Neural crest cell (in vitro differentiated cells): ENCODE data around the gene ABI1. TPM values are rescaled to one million over a fixed set of nuclear protein-coding genes. Genes with fewer than 3 reads are reported as not detected.

ENCODE experiments used
- DNase-seq: peaks from one replicate; pipeline ENCODE4 v3.0.0; 2021; ENCODE audit warnings: low read depth, mixed read lengths, low spot score
- H3K27ac Mint-ChIP-seq: one replicate; pipeline ENCODE4 v1.8.0; 2021; ENCODE audit warnings: mild to moderate bottlenecking, mixed read lengths; ENCODE audit not compliant: unreplicated experiment
- H3K27me3 Mint-ChIP-seq: 2 replicates; pipeline ENCODE4 v1.8.0; 2021; ENCODE audit warnings: low read depth, mild to moderate bottlenecking, mixed read lengths
- H3K36me3 Mint-ChIP-seq: 2 replicates; pipeline ENCODE4 v1.8.0; 2021; ENCODE audit warnings: low read depth, mild to moderate bottlenecking, mixed read lengths
- H3K4me1 Mint-ChIP-seq: 2 replicates; pipeline ENCODE4 v1.8.0; 2021; ENCODE audit warnings: mixed read lengths
- H3K4me3 Mint-ChIP-seq: one replicate; pipeline ENCODE4 v1.8.0; 2021; ENCODE audit warnings: mild to moderate bottlenecking, mixed read lengths
- H3K9me3 Mint-ChIP-seq: 2 replicates; pipeline ENCODE4 v1.8.0; 2021; ENCODE audit warnings: mixed read lengths
- CTCF ChIP-seq: fragments of 200-600 bp; sonication (generic); conservative IDR thresholded peaks from 2 replicates; pipeline ENCODE4 v1.5.0; 2021; ENCODE audit warnings: antibody characterized with exemption, mild to moderate bottlenecking
- total RNA-seq: library from RNA; stranded (reverse); gene quantifications from 2 replicates; pipeline ENCODE4 v1.2.1, GENCODE V29; 2021

The ABI1 gene
- total RNA-seq, 1 donor from 2014 or later, result 27.6 TPM

GRCh38 chr10:26717476-26717875 is 143.3 kb downstream of the ABI1 start:
- Mint-ChIP-seq H3K4me3 (no peak overlapping the region), H3K36me3 (peaks cover 3% of the 10 kb centered on the region), H3K27ac (no peak overlapping the region), H3K27me3 (no peaks in the 10 kb centered on the region), H3K4me1 (no peaks in the 10 kb centered on the region), H3K9me3 (no peaks in the 10 kb centered on the region)
- no peak for TF ChIP-seq CTCF
- no peak for DNase-seq

GRCh38 chr10:26715137-26715487 is 145.6 kb downstream of the ABI1 start:
- no peak overlapping the region for H3K27ac Mint-ChIP-seq

GRCh38 chr10:26714415-26715136 is 146.2 kb downstream of the ABI1 start:
- Mint-ChIP-seq H3K27ac (no peak overlapping the region), H3K36me3 (peaks cover 3% of the 10 kb centered on the region), H3K4me3 (no peak overlapping the region), H3K4me1 (no peaks in the 10 kb centered on the region), H3K9me3 (no peaks in the 10 kb centered on the region), H3K27me3 (no peaks in the 10 kb centered on the region)
- no peak for TF ChIP-seq CTCF
- no peak for DNase-seq

More at GRCh38 chr10:26715137-26715487, 145.6 kb downstream of the ABI1 start:
- peaks cover 3% of the 10 kb centered on the region for H3K36me3 Mint-ChIP-seq
- H3K4me1 Mint-ChIP-seq, result no peaks in the 10 kb centered on the region
- H3K4me3 Mint-ChIP-seq, result no peak overlapping the region
- DNase-seq, result no peak
- no peaks in the 10 kb centered on the region for H3K9me3 Mint-ChIP-seq
- H3K27me3 Mint-ChIP-seq, result no peaks in the 10 kb centered on the region
- no peak for TF ChIP-seq CTCF

- Mint-ChIP-seq H3K4me3 (no peak overlapping the region), H3K27me3 (no peaks in the 10 kb centered on the region), H3K36me3 (peaks cover 12% of the 10 kb centered on the region), H3K9me3 (no peaks in the 10 kb centered on the region), H3K27ac (no peak overlapping the region), H3K4me1 (no peaks in the 10 kb centered on the region)
- no peak for DNase-seq
- TF ChIP-seq CTCF, result no peak
Measured at GRCh38 chr10:26711324-26711723, 149.4 kb downstream of the ABI1 start.

- no peak overlapping the region for H3K27ac Mint-ChIP-seq
- H3K9me3 Mint-ChIP-seq, result no peaks in the 10 kb centered on the region
- TF ChIP-seq CTCF, result no peak
Measured at GRCh38 chr10:26706936-26707335, 153.8 kb downstream of the ABI1 start.

More at GRCh38 chr10:26706936-26707335, 153.8 kb downstream of the ABI1 start:
- Mint-ChIP-seq H3K4me3 (no peak overlapping the region), H3K4me1 (no peaks in the 10 kb centered on the region), H3K36me3 (peaks cover 24% of the 10 kb centered on the region), H3K27me3 (no peaks in the 10 kb centered on the region)
- no peak for DNase-seq
